DMS79 (cell line): ENCODE results near the gene MEIOSIN.

ENCODE experiments used
- DNase-seq: peaks from one replicate; lab custom pipeline; 2025; lab: John Stamatoyannopoulos, UW

MEIOSIN gene

DNA sequence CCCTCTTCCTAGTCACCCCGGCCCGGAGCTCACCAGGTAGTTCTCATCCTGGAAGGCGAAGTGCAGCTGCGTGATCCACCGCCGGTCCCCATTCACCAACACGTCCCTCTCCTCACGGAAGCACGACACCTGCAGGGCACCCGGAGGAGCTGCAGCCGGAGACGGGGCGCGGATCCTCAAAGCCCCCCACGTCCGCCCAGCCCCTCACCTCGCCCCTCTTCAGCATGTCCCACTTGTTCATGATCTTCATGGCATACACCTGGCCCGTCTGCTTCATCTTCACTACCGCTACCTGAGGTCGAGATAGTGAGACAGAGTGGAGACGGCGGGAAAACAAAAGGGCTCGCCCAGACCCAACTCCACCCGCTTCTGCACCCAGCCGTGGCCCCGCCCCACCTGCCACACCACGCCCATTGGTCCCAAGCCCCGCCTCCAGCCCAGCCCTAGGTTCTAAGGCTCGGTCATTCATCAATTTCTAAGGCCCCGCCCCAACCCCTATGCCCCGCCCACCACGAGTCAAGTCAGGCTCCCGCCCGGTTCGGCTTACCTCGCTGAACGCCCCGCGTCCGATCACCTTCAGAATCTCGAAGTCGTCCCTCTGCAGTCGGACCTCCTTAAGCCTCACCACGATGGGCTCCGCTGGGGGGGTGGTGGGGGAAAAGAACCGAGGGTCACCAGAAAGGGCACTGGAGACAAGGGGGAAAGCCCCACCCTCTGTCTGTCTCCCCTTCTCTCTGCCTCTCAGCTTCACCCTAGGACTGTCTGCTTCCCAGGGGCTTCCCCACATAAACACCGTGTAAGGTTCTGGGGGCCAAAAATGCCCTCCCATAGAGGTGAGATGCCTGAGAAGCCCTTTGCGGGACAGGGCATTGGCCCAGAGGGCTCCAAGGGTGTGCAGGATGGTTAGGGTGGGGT, 46.2 kb downstream of the MEIOSIN start:
- DNase-seq: peak; percentile 83

DNA sequence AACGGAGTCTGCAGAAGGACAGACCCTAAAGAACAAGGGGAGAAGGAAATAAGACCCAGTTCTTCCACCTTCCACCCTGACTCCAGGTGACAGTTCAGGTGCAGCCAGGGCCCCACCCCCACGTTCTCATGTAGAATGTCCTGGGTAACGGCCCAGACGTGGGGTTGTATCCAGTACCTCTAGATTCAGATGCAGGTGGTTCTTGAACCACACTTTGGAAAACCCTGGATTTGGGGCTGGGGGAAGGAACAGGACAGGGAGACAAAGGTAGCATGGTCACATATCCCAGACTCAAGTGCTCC, 46.9 kb downstream of the MEIOSIN start:
- peak; percentile 42 for DNase-seq

DNA sequence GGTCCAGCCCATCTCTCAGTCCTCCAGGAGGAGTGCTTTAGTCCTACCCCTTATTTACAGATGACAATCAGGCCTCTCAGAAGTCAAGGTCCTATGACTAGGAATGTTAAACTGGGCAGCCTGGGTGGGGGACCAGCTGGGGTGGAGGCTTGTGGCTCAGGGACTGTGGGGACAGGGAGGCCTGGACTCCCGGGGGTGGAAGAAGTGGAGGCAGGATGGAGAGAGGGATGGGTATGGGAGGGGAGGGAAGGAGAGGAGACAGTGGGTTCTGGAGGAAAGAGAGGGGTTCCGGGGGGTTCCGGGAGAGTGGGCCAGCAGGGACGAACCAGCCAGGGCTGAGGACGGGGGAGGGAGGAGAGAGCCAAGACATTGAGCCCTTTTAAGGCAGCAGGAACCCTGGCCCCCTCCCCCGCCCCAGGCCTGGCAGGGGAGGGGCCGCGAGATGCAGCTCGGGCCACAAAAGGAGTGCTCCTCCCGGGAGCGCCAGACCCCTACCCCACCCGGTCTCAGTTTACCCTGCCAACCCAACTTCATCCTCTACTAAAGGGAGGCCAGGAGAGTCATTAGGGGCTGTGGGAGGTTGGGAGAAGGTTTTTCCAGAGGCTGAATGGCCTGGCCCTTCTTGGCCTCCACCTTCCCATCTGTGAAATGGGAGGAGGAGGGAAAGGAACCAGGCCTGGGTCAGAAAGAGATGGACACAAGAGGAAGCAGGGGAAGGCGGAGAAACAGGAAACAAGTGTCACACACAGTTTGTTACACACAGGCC, 47.4 kb downstream of the MEIOSIN start:
- DNase-seq: no peak

DNA sequence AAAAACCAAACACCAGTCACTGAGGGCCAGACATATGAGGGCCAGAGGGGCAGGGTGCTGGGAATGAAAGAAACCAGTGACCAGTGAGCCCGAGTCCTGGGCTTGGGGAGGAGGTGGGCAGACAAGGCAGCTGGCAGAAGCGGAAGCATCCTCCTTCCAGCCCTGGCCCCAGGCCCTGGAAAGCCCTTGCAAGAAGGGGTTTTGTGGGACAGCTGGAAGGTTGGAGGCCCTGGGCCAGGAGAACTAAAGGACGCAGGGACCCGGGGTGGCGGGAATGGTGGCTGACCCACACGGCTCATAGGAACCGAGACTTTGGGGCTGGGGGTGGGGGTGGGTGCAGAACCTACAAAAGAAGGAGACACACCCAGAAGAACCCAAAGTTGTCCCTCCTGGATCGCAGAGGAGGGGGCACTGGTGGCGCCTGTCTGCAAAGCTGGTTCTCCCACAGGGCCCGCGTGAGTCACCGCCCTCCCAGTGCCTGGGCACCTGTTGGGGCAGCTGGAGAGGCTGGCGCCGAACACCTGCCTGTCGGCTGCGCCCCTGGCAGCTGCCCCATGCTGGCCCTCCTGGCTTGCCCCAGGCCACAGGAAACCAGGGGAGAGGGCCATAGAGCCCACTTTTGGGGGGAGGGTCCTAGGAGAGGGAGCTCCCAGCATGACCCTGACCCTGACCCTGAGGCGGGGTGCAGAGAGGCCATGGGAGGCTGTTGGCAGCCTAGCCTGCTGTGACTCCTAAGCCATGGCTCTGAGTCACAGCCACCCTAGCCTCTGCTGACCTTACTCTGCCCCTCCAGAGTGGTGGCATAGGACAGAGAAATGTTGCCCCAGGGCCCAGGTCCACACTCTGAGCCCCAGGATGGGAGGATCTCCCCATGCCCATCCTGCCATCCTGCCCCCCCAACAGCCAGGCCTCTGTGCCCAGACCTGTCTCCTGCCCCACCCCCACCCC, 48.2 kb downstream of the MEIOSIN start:
- DNase-seq: peak; percentile 67

DNA sequence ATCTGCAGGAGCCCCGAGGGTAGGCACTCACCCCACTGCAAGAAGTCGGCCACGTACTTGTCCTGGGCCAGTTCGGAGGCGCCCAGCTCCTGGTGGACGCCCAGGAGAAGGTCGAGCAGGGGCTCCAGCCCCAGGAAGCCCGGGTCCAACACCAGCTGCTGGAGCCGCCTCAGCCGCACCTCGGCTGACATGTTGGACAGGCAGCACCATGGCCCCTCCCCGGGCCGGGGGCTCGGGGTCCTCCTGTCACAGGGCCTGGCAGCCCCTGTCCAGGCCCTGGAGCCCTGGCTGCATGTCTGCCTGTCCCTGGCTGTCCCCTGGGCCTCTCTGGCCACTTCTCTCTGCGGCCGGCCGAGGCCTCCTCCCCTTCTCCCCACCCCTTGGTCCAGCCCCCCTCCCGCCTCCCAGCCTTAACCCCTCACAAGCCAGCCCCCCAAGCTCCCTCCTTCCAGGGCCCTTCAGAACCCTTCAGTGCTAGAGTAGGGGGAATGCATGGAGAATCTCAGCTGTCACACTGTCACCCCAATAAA, 49.0 kb downstream of the MEIOSIN start, which contains the start of gene DMPK:
DMPK (minus strand) TSS at position 329 of the 530 bp plus-strand sequence; CDS start at position 191, 138 bp downstream.
- no peak for DNase-seq

DNA sequence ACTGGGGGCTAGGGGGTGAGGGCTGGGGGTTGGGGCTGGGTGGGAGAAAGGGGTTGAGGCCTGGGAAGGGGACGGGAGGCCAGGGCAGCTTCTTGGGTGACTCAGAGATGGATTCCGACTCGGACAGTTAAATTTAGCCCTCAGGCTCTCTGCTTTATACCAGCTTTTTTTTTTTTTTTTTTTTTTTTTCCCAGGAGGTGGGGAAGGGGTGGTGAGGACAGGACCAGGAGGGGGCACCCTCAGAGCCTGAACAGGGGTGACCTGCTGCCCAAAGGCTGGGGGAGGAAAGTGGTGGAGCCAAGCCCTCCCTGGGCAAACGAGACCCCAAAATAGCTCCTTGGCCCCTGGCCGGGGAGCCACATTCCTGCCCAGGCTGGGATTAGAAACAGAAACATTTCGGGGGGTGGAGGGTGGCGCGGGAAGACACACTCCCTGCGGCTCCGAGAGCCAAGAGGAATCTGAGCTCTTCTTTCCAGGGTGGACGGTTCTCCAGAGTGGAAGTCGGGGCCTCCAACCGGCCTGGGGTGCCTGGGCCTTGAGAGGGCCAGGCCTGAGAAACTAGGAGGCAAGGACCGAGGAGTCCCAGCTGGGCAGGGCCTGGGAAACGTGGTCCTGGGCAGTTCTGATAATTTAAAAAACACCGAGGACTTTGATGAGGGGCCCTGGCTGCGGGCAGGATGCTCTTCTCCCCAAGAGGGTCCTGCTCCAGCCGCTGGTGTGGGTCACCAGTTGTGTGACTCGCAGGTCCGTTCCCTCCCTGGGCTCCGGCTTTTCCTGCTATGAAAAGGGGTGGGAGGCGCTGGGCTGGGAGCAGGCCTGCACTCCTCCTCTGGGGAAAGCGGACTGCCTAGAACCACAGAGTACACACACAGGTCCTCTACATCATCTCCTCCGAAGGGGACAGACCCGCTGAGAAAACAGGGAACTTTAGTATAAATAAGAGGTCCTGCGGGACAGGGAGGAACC, 49.9 kb downstream of the MEIOSIN start:
- no peak for DNase-seq

DNA sequence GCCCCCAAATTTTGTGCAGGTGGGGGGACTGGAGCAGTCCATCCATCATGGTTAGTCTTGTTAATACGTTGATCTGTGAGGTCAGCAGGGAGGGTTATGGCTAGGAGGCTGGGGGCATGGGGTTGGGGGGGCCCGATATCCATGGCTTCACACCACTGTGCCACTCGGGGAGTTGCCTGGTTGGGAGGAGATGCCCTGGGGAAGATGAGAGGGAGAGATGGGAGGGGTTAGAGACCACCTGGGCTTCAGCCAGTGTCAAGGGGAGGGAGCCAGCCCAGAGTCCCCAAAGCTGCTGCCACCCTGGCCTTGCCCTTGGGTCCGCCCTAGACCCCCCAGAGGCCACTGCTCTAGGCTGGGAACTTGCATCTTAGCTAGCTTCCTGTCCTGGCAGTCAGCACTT, 50.9 kb downstream of the MEIOSIN start:
- no peak for DNase-seq

DNA sequence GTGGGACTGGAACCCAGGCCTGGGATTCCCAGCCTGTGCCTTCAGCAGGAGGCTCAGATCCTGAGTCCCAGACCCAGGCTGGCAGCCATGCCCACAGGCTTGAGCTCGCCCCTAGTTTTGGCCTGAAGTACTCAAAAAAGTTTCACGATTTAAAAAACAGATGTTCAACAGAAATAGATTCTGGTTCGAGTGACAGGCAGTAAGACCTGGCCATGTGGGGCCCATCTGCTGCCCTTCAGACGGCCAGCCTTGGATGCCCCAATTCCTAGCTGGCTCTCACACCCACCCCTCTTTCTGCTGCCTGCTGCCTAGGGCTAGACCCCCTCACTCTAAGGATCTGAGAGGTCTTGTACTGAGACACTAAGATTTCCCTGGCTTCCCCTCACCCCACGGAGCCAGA, 51.9 kb downstream of the MEIOSIN start:
- DNase-seq: no peak

DNA sequence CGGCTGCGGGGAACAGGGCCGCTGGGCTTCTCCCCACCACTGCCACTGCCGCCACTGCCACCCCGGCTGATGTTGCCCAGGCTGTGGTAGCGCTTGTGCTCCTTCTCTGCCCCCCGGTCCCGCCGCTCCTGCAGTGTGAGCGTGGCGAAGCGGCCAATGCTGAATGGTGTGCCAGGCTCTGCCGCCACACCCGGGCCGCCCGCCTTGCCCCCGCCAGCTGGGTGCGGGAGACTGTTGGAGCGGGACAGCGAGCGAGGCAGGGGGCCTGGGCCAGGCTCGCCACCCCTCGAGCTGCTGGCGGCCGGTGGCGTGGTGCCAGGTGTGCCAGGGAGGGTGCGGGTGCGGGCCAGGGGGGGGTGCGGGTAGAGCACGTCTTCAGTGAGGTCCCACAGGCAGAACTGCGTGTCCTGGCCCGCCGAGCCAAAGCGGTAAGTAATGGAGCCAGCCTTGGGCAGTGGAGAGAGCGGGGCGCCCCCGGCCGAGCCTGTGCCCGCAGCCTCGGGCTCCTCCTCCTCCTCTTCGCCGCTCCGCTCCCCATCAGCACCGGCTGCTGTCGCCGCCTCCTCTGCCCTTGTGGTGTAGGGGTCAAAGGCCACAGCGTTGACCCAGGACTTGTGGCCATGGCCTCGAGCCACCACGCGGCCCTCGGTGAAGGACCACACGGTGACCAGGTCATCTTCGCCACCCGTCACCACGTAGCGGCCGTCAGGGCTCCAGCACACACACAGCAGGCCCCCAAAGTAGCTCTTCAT, 52.7 kb downstream of the MEIOSIN start:
- no peak for DNase-seq

DNA sequence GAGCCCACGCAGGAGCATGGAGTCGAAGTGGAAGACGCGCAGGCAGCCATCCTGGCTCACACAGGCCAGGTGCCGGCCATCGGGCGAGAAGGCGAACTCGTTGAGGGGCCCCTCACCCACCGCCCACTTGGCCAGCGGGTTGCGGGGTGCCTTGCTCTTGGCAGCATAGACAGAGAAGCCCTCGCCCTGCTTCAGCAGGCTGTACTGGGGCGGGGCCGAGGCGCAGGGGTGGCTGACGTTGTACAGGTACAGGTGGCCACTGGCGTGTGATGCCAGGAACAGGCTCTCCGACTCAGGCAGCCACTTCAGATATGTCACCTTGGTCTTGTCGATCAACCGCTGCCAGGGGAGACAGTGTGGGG, 53.3 kb downstream of the MEIOSIN start:
- no peak for DNase-seq

DNA sequence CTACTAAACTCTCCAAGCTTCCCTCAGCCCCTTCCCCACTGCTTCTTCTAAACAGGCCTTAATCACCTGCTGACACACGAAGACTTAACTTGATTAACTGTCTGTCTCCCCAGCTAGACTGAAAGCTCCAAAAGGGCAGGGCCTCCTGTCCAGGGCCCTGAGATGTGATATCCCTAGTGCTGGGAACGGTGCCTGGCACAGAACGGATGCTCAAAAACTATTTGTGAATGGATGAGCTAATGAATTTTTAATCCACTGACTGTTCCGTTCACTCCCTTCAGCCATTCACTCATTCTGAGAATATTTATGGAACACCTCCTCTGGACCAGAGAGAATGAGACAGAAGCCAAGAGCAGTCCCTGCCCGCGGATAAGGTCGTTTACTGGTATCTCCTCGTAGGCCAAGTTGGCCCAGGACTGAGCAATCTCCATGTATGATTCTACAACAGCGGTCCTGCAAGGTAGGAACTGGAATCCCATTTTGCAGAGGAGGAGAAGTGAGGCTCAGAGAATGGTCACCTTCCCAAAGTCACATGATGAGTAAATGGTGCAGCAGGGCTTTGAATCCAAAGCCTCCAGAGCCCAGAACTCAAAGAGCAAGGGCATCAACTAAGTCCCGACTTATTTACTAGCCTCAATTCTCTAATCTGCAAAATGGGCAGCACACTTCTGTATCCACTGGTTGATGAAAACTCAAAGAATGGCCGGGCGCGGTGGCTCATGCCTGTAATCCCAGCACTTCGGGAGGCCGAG, 56.0 kb downstream of the MEIOSIN start:
- DNase-seq: no peak

DNA sequence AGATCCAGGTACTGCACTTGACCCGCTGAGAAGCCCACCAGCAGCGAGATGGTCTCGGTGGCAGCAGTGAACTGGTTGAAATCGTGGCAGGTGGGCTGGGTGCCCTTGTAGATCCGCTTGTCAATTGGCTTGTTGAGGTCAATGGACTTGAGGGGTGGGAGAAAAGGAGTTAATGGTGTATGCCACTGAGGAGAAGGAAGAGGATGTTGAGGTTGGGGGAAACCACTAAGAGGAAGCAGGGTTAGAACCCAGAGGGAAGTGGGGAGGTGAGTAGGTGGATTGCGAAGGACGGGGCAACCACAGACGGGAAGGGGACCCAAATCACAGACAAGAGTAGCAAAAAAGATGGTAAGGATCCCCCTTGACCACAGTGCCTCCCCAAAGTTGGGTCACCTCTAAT, 57.7 kb downstream of the MEIOSIN start:
- DNase-seq: no peak

DNA sequence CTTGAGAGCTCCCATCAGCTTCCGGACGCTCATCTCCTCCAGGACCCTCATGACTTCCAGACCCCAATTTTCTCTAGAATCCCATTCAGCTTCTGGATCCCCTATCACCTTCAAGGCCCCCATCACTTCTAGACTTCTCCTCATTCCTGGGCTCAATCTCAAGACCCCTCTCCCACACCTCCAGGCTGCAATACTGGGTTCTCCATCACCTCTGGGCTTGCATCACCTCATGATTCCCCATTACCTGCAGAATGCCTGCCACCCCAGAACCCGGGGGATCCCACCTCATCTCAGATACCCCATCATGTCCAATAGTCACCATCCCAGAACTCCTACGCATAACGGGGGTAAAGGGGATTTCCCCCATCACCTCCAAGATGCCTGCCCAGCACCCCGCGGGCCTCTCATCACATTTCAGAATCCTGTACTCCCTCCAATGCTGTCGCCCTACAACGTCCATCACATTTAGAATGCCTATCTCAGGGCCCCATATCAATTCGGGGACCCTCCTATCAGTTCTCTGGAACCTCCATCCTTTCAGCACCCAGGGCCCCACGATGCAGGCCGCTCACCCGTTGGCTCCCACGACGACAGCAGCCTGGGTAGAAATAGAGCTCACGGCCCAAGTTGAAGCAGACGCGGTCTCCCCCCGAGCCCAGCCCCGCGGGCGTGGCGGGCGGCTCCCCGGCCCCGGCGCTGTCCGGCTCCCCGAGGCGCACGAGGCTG, 58.7 kb downstream of the MEIOSIN start:
- no peak for DNase-seq

DNA sequence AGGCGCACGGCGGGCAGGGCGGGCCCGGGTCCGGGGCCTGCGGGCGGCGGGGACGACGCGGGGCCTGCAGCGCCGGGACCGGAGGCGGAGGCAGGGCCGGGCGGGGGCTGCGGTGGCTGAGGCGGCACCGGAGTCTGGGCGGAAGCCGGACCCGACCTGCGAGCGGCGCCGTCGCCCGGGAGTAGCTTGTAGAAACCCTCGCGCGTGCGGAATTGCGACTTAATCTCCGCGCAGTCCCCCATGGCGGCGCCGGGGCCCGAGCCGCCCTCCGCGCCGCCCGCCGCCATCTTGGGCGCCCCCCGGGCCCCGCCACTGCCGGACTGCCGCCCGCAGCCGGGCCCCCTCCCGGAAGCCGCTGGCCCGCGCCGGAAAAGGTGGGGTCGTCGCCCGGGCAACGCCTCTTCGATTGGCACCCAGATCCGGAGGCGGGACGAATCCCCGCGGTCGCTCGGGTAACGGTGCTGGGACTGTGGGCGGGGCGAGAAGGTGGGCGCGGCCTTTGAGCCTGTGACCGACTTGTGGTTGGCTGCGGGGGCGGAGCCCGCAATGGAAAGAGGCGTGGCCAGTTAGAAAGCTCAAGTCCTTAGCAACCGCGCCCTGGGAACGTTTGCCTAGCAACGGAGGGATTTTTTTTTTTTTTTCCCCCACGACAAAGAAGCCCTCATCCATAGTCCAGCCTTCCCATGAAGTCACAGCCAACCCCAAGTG, 59.4 kb downstream of the MEIOSIN start, which contains the start of gene DMWD:
DMWD (minus strand) TSS at position 376 of the 708 bp plus-strand sequence; CDS start at position 287, 89 bp downstream.
- DNase-seq: peak; percentile 89

DNA sequence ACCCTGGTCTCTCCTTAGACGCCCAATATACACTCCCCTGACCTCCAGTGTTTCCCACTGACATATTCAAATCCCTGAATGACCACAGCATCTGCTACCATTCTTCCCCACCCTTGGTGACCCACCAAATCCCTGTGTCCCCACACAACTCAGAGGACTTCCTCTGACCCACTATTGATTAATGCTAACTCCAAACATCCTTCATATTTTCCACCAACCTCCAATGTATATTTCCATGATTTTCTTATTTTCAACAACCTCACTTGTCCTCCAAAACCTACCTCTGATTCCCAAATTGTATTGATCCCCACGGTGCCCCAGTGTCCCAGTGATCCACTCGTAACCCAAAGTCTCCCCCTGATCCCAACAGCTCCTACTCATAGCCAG, 59.9 kb downstream of the MEIOSIN start:
- DNase-seq: no peak

DNA sequence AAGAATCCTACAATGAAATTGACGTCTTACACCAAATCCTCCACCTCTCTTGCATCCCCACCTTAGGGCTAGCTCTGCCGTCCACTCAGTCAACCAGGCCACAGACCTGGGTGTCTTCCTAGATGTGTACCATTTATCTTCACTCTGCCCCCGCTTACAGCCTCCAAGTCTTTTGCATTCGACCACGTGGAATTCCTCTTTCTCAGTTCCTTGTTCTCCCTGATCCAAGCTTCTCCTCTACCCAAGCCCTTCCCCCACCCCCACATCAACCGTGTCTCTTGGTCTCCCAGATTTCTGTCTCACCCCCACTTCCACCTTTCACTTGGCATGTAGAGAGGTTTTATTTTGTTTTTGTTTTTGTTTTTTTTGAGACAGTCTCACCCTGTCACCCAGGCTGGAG, 60.6 kb downstream of the MEIOSIN start:
- no peak for DNase-seq

DNA sequence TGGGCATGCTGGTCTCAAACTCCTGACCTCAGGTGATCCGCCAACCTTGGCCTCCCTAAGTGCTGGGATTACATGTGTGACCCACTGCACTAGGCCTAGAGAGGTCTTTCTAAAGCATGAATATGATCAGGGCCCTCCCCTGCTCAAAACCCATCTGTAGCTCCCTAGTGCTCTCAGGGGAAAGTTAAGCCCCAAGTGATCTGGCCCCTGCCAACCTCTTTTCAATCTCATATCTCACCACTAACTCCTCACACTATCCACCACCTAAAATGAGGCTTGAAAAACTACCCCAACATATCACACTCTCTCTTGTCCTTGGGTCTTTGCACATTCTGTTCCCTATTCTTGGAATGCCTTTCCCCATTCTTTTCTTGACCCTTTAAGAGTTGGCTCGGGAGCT, 61.4 kb downstream of the MEIOSIN start:
- DNase-seq: no peak

DNA sequence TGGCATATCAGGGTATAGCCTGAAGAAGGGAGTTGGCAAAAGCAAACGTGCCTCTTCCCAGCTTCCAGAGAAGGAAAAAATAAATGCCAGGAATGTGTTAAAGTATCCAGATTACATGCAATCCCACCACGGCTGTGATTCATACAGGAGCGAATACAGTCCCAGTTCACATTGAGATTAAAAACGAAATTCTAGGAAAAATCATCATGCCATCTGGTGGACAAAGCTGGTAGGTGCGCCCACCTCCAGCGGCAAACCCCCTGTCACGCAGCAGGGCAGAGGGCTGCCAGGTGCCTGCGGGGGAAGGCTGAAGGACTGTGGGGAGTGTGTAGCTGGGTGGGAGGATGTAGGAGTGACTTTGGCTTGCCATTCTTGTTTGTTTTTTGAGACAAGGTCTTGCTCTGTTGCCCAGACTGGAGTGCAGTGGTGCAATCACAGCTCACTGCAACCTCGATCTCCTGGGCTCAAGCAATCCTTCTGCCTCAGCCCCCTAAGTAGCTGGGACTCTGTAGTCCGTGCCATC, 65.8 kb downstream of the MEIOSIN start:
- peak; percentile 64 for DNase-seq
